SK-N-SH (cell line): ENCODE results near the gene C15orf40. TPM values are rescaled to one million over a fixed set of nuclear protein-coding genes. Genes with fewer than 3 reads are reported as not detected.

Experiments
- CTCF ChIA-PET: fragments of 300-600, 350-600 bp; formaldehyde crosslinking; extraction: SDS; loops from one replicate; lab custom pipeline; 2021; lab: Yijun Ruan, JAX
- POLR2A ChIA-PET: fragments of 350-600 bp; sonication (Branson Sonifier 250); formaldehyde crosslinking; extraction: SDS; loops from one replicate; lab custom pipeline; 2020; ENCODE audit warnings: antibody characterized with exemption, inconsistent platforms; lab: Yijun Ruan, JAX
- DNase-seq: peaks from one replicate; pipeline ENCODE4 v3.0.0; 2012
- H2AFZ ChIP-seq: fragments of 200-600 bp; sonication (generic); 2 replicates; pipeline ENCODE4 v1.8.1; 2016; ENCODE audit warnings: antibody characterized with exemption, mild to moderate bottlenecking, low read depth
- H3F3A ChIP-seq: fragments of 200-600 bp; sonication (generic); replicated peaks from 2 replicates; pipeline ENCODE3; 2016; ENCODE audit warnings: antibody characterized with exemption, mild to moderate bottlenecking; ENCODE audit not compliant: insufficient read depth
- H3K27ac ChIP-seq, 2 experiments: fragments of 200-500 bp in 1 of 2; fragments of 200-600 bp in 1 of 2; sonication (Bioruptor generic) in 1 of 2; sonication (generic), shearing (Covaris generic) in 1 of 2; 2 replicates each; pipeline versions ENCODE4 v1.5.1 to v1.6.1; 2014 to 2016; ENCODE audit warnings: low read depth in 2 of 2, inconsistent platforms in 1 of 2, low read length in 1 of 2, mild to moderate bottlenecking in 1 of 2, mixed read lengths in 1 of 2
- H3K27me3 ChIP-seq: fragments of 200-600 bp; sonication (generic), shearing (Covaris generic); 2 replicates; pipeline ENCODE4 v1.6.1; 2016; ENCODE audit warnings: mixed run types; ENCODE audit not compliant: insufficient read depth
- H3K36me3 ChIP-seq, 2 experiments: fragments of 200-500 bp in 1 of 2; fragments of 200-600 bp in 1 of 2; sonication (Bioruptor generic) in 1 of 2; sonication (generic) in 1 of 2; replicated peaks in 1 of 2; 2 replicates each; pipeline versions ENCODE3 to v1.5.1; 2014 to 2016; ENCODE audit warnings: low read length in 1 of 2, mild to moderate bottlenecking in 1 of 2; ENCODE audit not compliant: insufficient read depth in 2 of 2, control insufficient read depth in 1 of 2
- H3K4me1 ChIP-seq, 2 experiments: fragments of 200-500 bp in 1 of 2; fragments of 200-600 bp in 1 of 2; sonication (Bioruptor generic) in 1 of 2; sonication (generic), shearing (Covaris generic) in 1 of 2; 2 replicates each; pipeline versions ENCODE4 v1.5.1 to v1.6.1; 2014 to 2016; ENCODE audit warnings: low read depth in 1 of 2, low read length in 1 of 2, mixed run types in 1 of 2; ENCODE audit not compliant: insufficient read depth in 2 of 2, control insufficient read depth in 1 of 2
- H3K4me2 ChIP-seq: fragments of 200-600 bp; sonication (generic), shearing (Covaris generic); 2 replicates; pipeline ENCODE4 v1.6.1; 2017; ENCODE audit warnings: mixed run types
- H3K4me3 ChIP-seq, 2 experiments: fragments of 200-500 bp in 1 of 2; fragments of 200-600 bp in 1 of 2; sonication (Bioruptor generic) in 1 of 2; sonication (generic), shearing (Covaris generic) in 1 of 2; 2 replicates each; pipeline versions ENCODE4 v1.5.1 to v1.8.1; 2014 to 2016; ENCODE audit warnings: low read depth in 2 of 2, inconsistent platforms in 1 of 2, low read length in 1 of 2, mild to moderate bottlenecking in 1 of 2, mixed read lengths in 1 of 2, moderate library complexity in 1 of 2
- H3K79me2 ChIP-seq: fragments of 200-600 bp; sonication (generic); 2 replicates; pipeline ENCODE4 v1.8.1; 2017; ENCODE audit warnings: mild to moderate bottlenecking; ENCODE audit not compliant: insufficient read depth
- H3K9ac ChIP-seq: fragments of 200-600 bp; sonication (generic); 2 replicates; pipeline ENCODE4 v1.6.1; 2017; ENCODE audit warnings: mixed run types
- H3K9me2 ChIP-seq: fragments of 200-600 bp; sonication (generic); 2 replicates; pipeline ENCODE4 v1.6.1; 2017; ENCODE audit warnings: mixed run types
- H3K9me3 ChIP-seq: fragments of 200-600 bp; sonication (generic); 2 replicates; pipeline ENCODE4 v1.6.1; 2017; ENCODE audit warnings: mixed run types, mild to moderate bottlenecking, moderate library complexity
- H4K20me1 ChIP-seq: fragments of 200-600 bp; sonication (generic); 2 replicates; pipeline ENCODE4 v1.6.1; 2017; ENCODE audit warnings: mild to moderate bottlenecking, mixed run types; ENCODE audit not compliant: insufficient read depth
- CHD2 ChIP-seq: fragments of 150-350 bp; IDR thresholded peaks from 2 replicates; pipeline ENCODE4 v1.6.1; 2018; ENCODE audit warnings: low read length; ENCODE audit not compliant: partially characterized antibody
- ELF1 ChIP-seq: IDR thresholded peaks from 2 replicates; pipeline ENCODE4 v1.4.0; 2012
- EZH2phosphoT487 ChIP-seq: fragments of 200-600 bp; sonication (generic); IDR thresholded peaks from 2 replicates; pipeline ENCODE4 v1.6.1; 2017; ENCODE audit warnings: low read depth, mixed run types, mild to moderate bottlenecking, antibody characterized with exemption, moderate library complexity, borderline replicate concordance
- FOSL2 ChIP-seq: IDR thresholded peaks from 2 replicates; pipeline ENCODE4 v1.4.0; 2012; ENCODE audit warnings: low read depth, mild to moderate bottlenecking, moderate library complexity, borderline replicate concordance
- FOXM1 ChIP-seq: IDR thresholded peaks from 2 replicates; pipeline ENCODE4 v1.4.0; 2012; ENCODE audit warnings: low read depth, mild to moderate bottlenecking
- GABPA ChIP-seq: IDR thresholded peaks from 2 replicates; pipeline ENCODE4 v1.4.0; 2012; ENCODE audit warnings: low read depth, mild to moderate bottlenecking
- GATA2 ChIP-seq: sonication (generic); formaldehyde crosslinking; IDR thresholded peaks from 2 replicates; pipeline ENCODE4 v1.5.0; 2020; ENCODE audit warnings: mild to moderate bottlenecking, missing genetic modification reagents
- MEF2A ChIP-seq: IDR thresholded peaks from 2 replicates; pipeline ENCODE4 v1.4.0; 2012; ENCODE audit warnings: low read depth, borderline replicate concordance
- MXI1 ChIP-seq: IDR thresholded peaks from 2 replicates; pipeline ENCODE4 v1.6.1; 2012; ENCODE audit warnings: mild to moderate bottlenecking, low read depth, low read length, improper control_type of control experiment
- NRF1 ChIP-seq: IDR thresholded peaks from 2 replicates; pipeline ENCODE4 v1.6.1; 2012; ENCODE audit warnings: low read depth, mild to moderate bottlenecking, low read length
- RAD21 ChIP-seq: IDR thresholded peaks from 2 replicates; pipeline ENCODE4 v1.6.1; 2012; ENCODE audit warnings: mild to moderate bottlenecking, low read length
- RCOR1 ChIP-seq: fragments of 150-350 bp; IDR thresholded peaks from 2 replicates; pipeline ENCODE4 v1.6.1; 2017; ENCODE audit warnings: antibody characterized with exemption, low read length
- REST ChIP-seq: IDR thresholded peaks from 2 replicates; pipeline ENCODE4 v1.6.1; 2012; ENCODE audit warnings: mild to moderate bottlenecking, low read depth, low read length, moderate library complexity
- RFX5 ChIP-seq: IDR thresholded peaks from 2 replicates; pipeline ENCODE4 v1.6.1; 2012; ENCODE audit warnings: mild to moderate bottlenecking, improper control_type of control experiment, low read length
- RXRA ChIP-seq: IDR thresholded peaks from 2 replicates; pipeline ENCODE4 v1.4.0; 2012; ENCODE audit warnings: low read depth, mild to moderate bottlenecking, borderline replicate concordance
- TAF1 ChIP-seq: IDR thresholded peaks from 2 replicates; pipeline ENCODE4 v1.6.1; 2012; ENCODE audit warnings: low read depth, mild to moderate bottlenecking, low read length, moderate library complexity, borderline replicate concordance
- TCF12 ChIP-seq: IDR thresholded peaks from 2 replicates; pipeline ENCODE4 v1.4.0; 2012
- YY1 ChIP-seq: IDR thresholded peaks from 2 replicates; pipeline ENCODE4 v1.4.0; 2012; ENCODE audit warnings: low read depth, mild to moderate bottlenecking
- ZBTB33 ChIP-seq: IDR thresholded peaks from 2 replicates; pipeline ENCODE4 v1.4.0; 2012; ENCODE audit warnings: low read depth, borderline replicate concordance
- WGBS: methylation state at CpG from one replicate; pipeline ENCODE4 v1.1.6; 2017; ENCODE audit warnings: low lambda C conversion rate; 5-methylcytosine and 5-hydroxymethylcytosine counted together
- polyA plus RNA-seq, 3 experiments: library from polyadenylated mRNA; depleted of rRNA; stranded (reverse); fragments of >200 nt; gene quantifications; 2 replicates each; pipeline ENCODE4 v1.2.3, GENCODE V29; 2012

The C15orf40 gene
- polyA plus RNA-seq, 1 of the 3 experiments (the other 2 are of a cell fraction) = 44.1 TPM

- CTCF ChIA-PET = no interaction called here
- no peak for DNase-seq
These were observed 43.4 kb downstream of the C15orf40 start for GRCh38 chr15:82968066-82968465.

GRCh38 chr15:82966671-82967071, 44.8 kb downstream of the C15orf40 start:
- Histone ChIP-seq H4K20me1 (no peaks in the 10 kb centered on the region), H3K79me2 (no peaks in the 10 kb centered on the region), H3K4me2 (no peak overlapping the region), H3K36me3 (no peaks in the 10 kb centered on the region), H3K9me2 (no peaks in the 10 kb centered on the region), H3K27me3 (no peaks in the 10 kb centered on the region), H3K27ac (no peak overlapping the region), H3K4me3 (no peak overlapping the region), H2AFZ (no peak overlapping the region), H3K4me1 (peaks cover 0 to 13% of the 10 kb centered on the region in 2 experiments; a peak in 2 of 4 replicates), H3K9ac (no peak overlapping the region), H3K9me3 (no peaks in the 10 kb centered on the region), H3F3A (no peaks in the 10 kb centered on the region)
- no peak for TF ChIP-seq RXRA
- TF ChIP-seq GATA2 (CRISPR knock-in tag) = no peak
- TF ChIP-seq YY1 = no peak
- TF ChIP-seq TCF12 = no peak
- no peak for DNase-seq
- POLR2A ChIA-PET = no interaction called here
- CTCF ChIA-PET = interaction anchor here (0.9 to 1.3 kb wide), 4 partner anchors 19 to 45 kb away, joined by 3 to 4 read pairs (median 3); partner anchors contain the start of gene C15orf40
- WGBS = 85% methylated on average over 4 of the region's 4 CpGs

More at GRCh38 chr15:82968066-82968465, 43.4 kb downstream of the C15orf40 start:
- H3K4me2 ChIP-seq = no peak overlapping the region
- no peaks in the 10 kb centered on the region for H3K27me3 ChIP-seq
- no peak overlapping the region for H3K27ac ChIP-seq
- H4K20me1 ChIP-seq = no peaks in the 10 kb centered on the region
- H3K4me1 ChIP-seq = peaks cover 0 to 13% of the 10 kb centered on the region in 2 experiments; a peak in 2 of 4 replicates
- no peaks in the 10 kb centered on the region for H3K9me2 ChIP-seq
- no peak overlapping the region for H2AFZ ChIP-seq
- POLR2A ChIA-PET = no interaction called here
- WGBS = 93% methylated on average over 4 of the region's 4 CpGs
- no peak overlapping the region for H3K9ac ChIP-seq
- no peak for TF ChIP-seq RCOR1
- no peaks in the 10 kb centered on the region for H3K9me3 ChIP-seq
- H3K36me3 ChIP-seq = no peaks in the 10 kb centered on the region
- no peak overlapping the region for H3K4me3 ChIP-seq
- no peaks in the 10 kb centered on the region for H3F3A ChIP-seq
- no peaks in the 10 kb centered on the region for H3K79me2 ChIP-seq

GRCh38 chr15:82964890-82965289, 46.5 kb downstream of the C15orf40 start:
- ChIA-PET POLR2A (no interaction called here), CTCF (no interaction called here)
- Histone ChIP-seq H3K27me3 (no peaks in the 10 kb centered on the region), H3K27ac (no peak overlapping the region), H3K4me1 (peaks cover 0 to under 1% of the 10 kb centered on the region in 2 experiments; a peak in 2 of 4 replicates), H2AFZ (no peak overlapping the region), H3K4me3 (no peak overlapping the region), H3K9ac (no peak overlapping the region), H3K36me3 (no peaks in the 10 kb centered on the region), H3K79me2 (no peaks in the 10 kb centered on the region), H3K9me3 (no peaks in the 10 kb centered on the region), H4K20me1 (no peaks in the 10 kb centered on the region), H3K9me2 (no peaks in the 10 kb centered on the region), H3K4me2 (no peak overlapping the region), H3F3A (no peaks in the 10 kb centered on the region)
- WGBS = 90% methylated on average over 5 of the region's 5 CpGs
- no peak for DNase-seq
- TF ChIP-seq ELF1 (no peak), EZH2phosphoT487 (no peak), FOXM1 (no peak), REST (no peak), ZBTB33 (no peak), CHD2 (no peak), FOSL2 (no peak), MXI1 (no peak), NRF1 (no peak), TAF1 (no peak), RFX5 (no peak), MEF2A (no peak), RAD21 (no peak), YY1 (no peak), GABPA (no peak)
